ENCODE measurements around the gene DAB1. TPM values are rescaled to one million over a fixed set of nuclear protein-coding genes. Genes with fewer than 3 reads are reported as not detected.

DAB1 gene
- polyA plus RNA-seq, 3 donors = not detected

- Histone ChIP-seq H3K27me3 (ENCODE audit: control insufficient read depth in 2 of 2, insufficient read depth in 2 of 2, low read length in 2 of 2) (no peaks in the 10 kb centered on the region), H3K4me3 (replicated peaks in 1 of 3; ENCODE audit: low read depth in 2 of 3, low read length in 3 of 3) (no peak overlapping the region), H3K79me2 (ENCODE audit: insufficient read depth, low read length) (no peaks in the 10 kb centered on the region), H3K4me2 (replicated peaks; ENCODE audit: extremely low read depth, low read length, poor library complexity, severe bottlenecking) (no peak overlapping the region), H3K27ac (ENCODE audit: low read depth in 1 of 2, low read length in 2 of 2) (no peak overlapping the region), H2AFZ (ENCODE audit: insufficient read depth, low read depth, low read length, poor library complexity, severe bottlenecking) (no peak overlapping the region), H3K9ac (ENCODE audit: insufficient read depth, low read length, poor library complexity, severe bottlenecking) (no peak overlapping the region), H3K36me3 (replicated peaks in 1 of 2; ENCODE audit: control insufficient read depth in 1 of 2, insufficient read depth in 2 of 2, low read length in 2 of 2) (no peaks in the 10 kb centered on the region), H3K9me3 (replicated peaks in 1 of 2; ENCODE audit: control insufficient read depth in 1 of 2, insufficient read depth in 1 of 2, low read length in 2 of 2) (no peaks in the 10 kb centered on the region), H3K4me1 (ENCODE audit: control insufficient read depth in 1 of 2, insufficient read depth in 2 of 2, low read length in 2 of 2) (no peaks in the 10 kb centered on the region), H4K20me1 (ENCODE audit: insufficient read depth, low read length) (no peaks in the 10 kb centered on the region)
- no peak for TF ChIP-seq CTCF (IDR thresholded peaks at IDR 0.05)
- H3K36me3 Mint-ChIP-seq = no peaks in the 10 kb centered on the region
- no peak for DNase-seq
- intact Hi-C loops (cut with micrococcal nuclease) = no loop called here
- no peaks in the 10 kb centered on the region for H3K4me1 Mint-ChIP-seq
- H3K27ac Mint-ChIP-seq = no peak overlapping the region
- peaks cover 0 to 8% (median 2%) of the 10 kb centered on the region in 7 donors for H3K9me3 Mint-ChIP-seq
- 86% methylated on average over 1 of the region's 2 CpGs for WGBS (ENCODE audit: insufficient coverage)
- H3K4me3 Mint-ChIP-seq = no peak overlapping the region
- peaks cover 0 to 4% (median 2%) of the 10 kb centered on the region in 3 donors for H3K27me3 Mint-ChIP-seq (ENCODE audit: low read depth in 3 of 3)
Observed at GRCh38 chr1:57272150-57272549, 151.7 kb downstream of the DAB1 start.

DNA sequence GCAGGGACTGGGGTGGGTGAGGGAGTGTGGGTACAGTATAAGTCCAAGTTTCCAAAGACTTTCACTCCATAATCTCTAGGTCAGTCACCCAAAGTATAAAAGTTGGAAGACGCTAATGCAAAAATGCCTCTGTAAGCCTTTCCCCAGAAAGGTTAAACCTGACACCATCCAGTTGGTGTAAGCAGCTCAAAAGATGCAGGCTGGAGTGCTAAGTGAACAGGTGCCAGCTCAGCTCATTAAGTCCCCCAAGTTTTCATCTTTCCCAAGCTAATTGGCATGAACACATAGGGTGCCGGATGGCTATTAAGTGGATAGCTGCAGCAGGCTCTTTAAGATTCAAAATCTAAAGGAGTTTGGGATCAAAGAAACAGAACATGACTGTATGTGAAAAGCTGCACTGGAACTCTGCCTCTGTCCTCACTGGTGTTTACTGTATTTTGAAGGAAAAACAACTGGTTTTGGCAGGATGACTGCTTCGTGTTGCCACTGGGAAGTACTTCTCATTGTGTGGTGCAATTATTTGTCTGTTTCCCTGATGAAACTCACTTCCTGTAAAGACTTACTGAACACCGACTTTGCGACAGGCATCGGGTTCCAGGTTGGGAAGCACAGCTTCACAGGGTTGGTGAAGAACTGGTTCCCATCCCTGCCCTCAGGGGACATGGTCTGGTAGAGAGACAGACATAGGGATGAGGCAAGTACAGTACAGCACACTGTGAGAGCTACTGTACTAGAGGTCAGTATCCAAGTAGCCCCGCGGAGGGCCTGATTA is 152.7 kb downstream of the DAB1 start:
- TF ChIP-seq CTCF (IDR thresholded peaks at IDR 0.05) = no peak
- Histone ChIP-seq H3K36me3 (replicated peaks in 1 of 2; ENCODE audit: control insufficient read depth in 1 of 2, insufficient read depth in 2 of 2, low read length in 2 of 2) (no peaks in the 10 kb centered on the region), H3K4me2 (replicated peaks; ENCODE audit: extremely low read depth, low read length, poor library complexity, severe bottlenecking) (no peak overlapping the region), H4K20me1 (ENCODE audit: insufficient read depth, low read length) (no peaks in the 10 kb centered on the region), H3K4me3 (replicated peaks in 1 of 3; ENCODE audit: low read depth in 2 of 3, low read length in 3 of 3) (no peak overlapping the region), H3K79me2 (ENCODE audit: insufficient read depth, low read length) (no peaks in the 10 kb centered on the region), H3K27ac (ENCODE audit: low read depth in 1 of 2, low read length in 2 of 2) (no peak overlapping the region), H3K4me1 (ENCODE audit: control insufficient read depth in 1 of 2, insufficient read depth in 2 of 2, low read length in 2 of 2) (no peaks in the 10 kb centered on the region), H3K9ac (ENCODE audit: insufficient read depth, low read length, poor library complexity, severe bottlenecking) (no peak overlapping the region), H3K9me3 (replicated peaks in 1 of 2; ENCODE audit: control insufficient read depth in 1 of 2, insufficient read depth in 1 of 2, low read length in 2 of 2) (no peaks in the 10 kb centered on the region), H2AFZ (ENCODE audit: insufficient read depth, low read depth, low read length, poor library complexity, severe bottlenecking) (no peak overlapping the region), H3K27me3 (ENCODE audit: control insufficient read depth in 2 of 2, insufficient read depth in 2 of 2, low read length in 2 of 2) (no peaks in the 10 kb centered on the region)
- H3K4me1 Mint-ChIP-seq = no peaks in the 10 kb centered on the region
- no peak overlapping the region for H3K27ac Mint-ChIP-seq
- intact Hi-C loops (cut with micrococcal nuclease) = no loop called here
- H3K27me3 Mint-ChIP-seq (ENCODE audit: low read depth in 3 of 3) = peaks cover 0 to 4% (median 2%) of the 10 kb centered on the region in 3 donors
- H3K36me3 Mint-ChIP-seq = no peaks in the 10 kb centered on the region
- peaks cover 0 to 8% (median 2%) of the 10 kb centered on the region in 7 donors for H3K9me3 Mint-ChIP-seq
- H3K4me3 Mint-ChIP-seq = no peak overlapping the region
- WGBS (ENCODE audit: insufficient coverage) = 93% methylated on average over 2 of the region's 8 CpGs
- no peak for DNase-seq

All from CD14-positive monocyte (primary cell).